ENCODE data around the gene MCM6. TPM values are rescaled to one million over a fixed set of nuclear protein-coding genes. Genes with fewer than 3 reads are reported as not detected.

MCM6 gene
- total RNA-seq, 1 donor from 2014 or later, result 9.5 TPM

- Histone ChIP-seq H3K27me3 (ENCODE audit: insufficient read depth, low read length) (no peaks in the 10 kb centered on the region), H3K36me3 (ENCODE audit: insufficient read depth, low read length) (no peaks in the 10 kb centered on the region), H3K27ac (ENCODE audit: low read depth, low read length) (no peak overlapping the region), H2AFZ (ENCODE audit: low read depth, low read length) (no peak overlapping the region), H3K9ac (ENCODE audit: low read length) (no peak overlapping the region), H3K4me1 (ENCODE audit: insufficient read depth, low read length) (no peaks in the 10 kb centered on the region), H4K20me1 (ENCODE audit: insufficient read depth, low read length) (no peaks in the 10 kb centered on the region), H3K9me3 (ENCODE audit: insufficient read depth, low read depth, low read length) (peaks cover 10% of the 10 kb centered on the region), H3K79me2 (ENCODE audit: insufficient read depth, low read length) (no peaks in the 10 kb centered on the region), H3K4me2 (ENCODE audit: low read length) (no peak overlapping the region), H3K4me3 (ENCODE audit: insufficient read depth, low read depth, low read length) (no peak overlapping the region)
- Mint-ChIP-seq H3K27me3 (ENCODE audit: low read depth, unreplicated experiment) (no peaks in the 10 kb centered on the region), H3K9me3 (ENCODE audit: unreplicated experiment) (peaks cover 5% of the 10 kb centered on the region), H3K4me3 (ENCODE audit: unreplicated experiment) (no peak overlapping the region), H3K36me3 (ENCODE audit: low read depth, unreplicated experiment) (no peaks in the 10 kb centered on the region), H3K4me1 (ENCODE audit: low read depth, unreplicated experiment) (no peaks in the 10 kb centered on the region), H3K27ac (ENCODE audit: unreplicated experiment) (no peak overlapping the region)
- DNase-seq (ENCODE audit: low read depth) (no peak), FAIRE-seq (no peak)
- TF ChIP-seq CTCF (IDR thresholded peaks at IDR 0.05; ENCODE audit: insufficient read depth, low read depth, low read length), result no peak
- no peak for TF ChIP-seq EZH2 (IDR thresholded peaks at IDR 0.05; ENCODE audit: insufficient read depth, low read length)
Measured at GRCh38 chr2:135802350-135802749, 73.9 kb downstream of the MCM6 start.

- no peak overlapping the region for H3K27ac Mint-ChIP-seq (ENCODE audit: unreplicated experiment)
- H3K36me3 Mint-ChIP-seq (ENCODE audit: low read depth, unreplicated experiment), result no peaks in the 10 kb centered on the region
- peaks cover 2% of the 10 kb centered on the region for H3K27me3 Mint-ChIP-seq (ENCODE audit: low read depth, unreplicated experiment)
- no peaks in the 10 kb centered on the region for H3K4me1 ChIP-seq (ENCODE audit: insufficient read depth, low read length)
- no peak overlapping the region for H2AFZ ChIP-seq (ENCODE audit: low read depth, low read length)
- H3K9me3 Mint-ChIP-seq (ENCODE audit: unreplicated experiment), result peaks cover 5% of the 10 kb centered on the region
- no peaks in the 10 kb centered on the region for H3K36me3 ChIP-seq (ENCODE audit: insufficient read depth, low read length)
- no peaks in the 10 kb centered on the region for H4K20me1 ChIP-seq (ENCODE audit: insufficient read depth, low read length)
- no peak overlapping the region for H3K4me3 ChIP-seq (ENCODE audit: insufficient read depth, low read depth, low read length)
- DNase-seq (ENCODE audit: low read depth) (no peak), FAIRE-seq (no peak)
- H3K9ac ChIP-seq (ENCODE audit: low read length), result no peak overlapping the region
- no peaks in the 10 kb centered on the region for H3K79me2 ChIP-seq (ENCODE audit: insufficient read depth, low read length)
- H3K4me2 ChIP-seq (ENCODE audit: low read length), result no peak overlapping the region
- H3K4me1 Mint-ChIP-seq (ENCODE audit: low read depth, unreplicated experiment), result no peaks in the 10 kb centered on the region
- H3K27ac ChIP-seq (ENCODE audit: low read depth, low read length), result no peak overlapping the region
- no peak overlapping the region for H3K4me3 Mint-ChIP-seq (ENCODE audit: unreplicated experiment)
- H3K9me3 ChIP-seq (ENCODE audit: insufficient read depth, low read depth, low read length), result peaks cover 10% of the 10 kb centered on the region
- H3K27me3 ChIP-seq (ENCODE audit: insufficient read depth, low read length), result no peaks in the 10 kb centered on the region
- TF ChIP-seq EZH2 (IDR thresholded peaks at IDR 0.05; ENCODE audit: insufficient read depth, low read length), result no peak
- no peak for TF ChIP-seq CTCF (IDR thresholded peaks at IDR 0.05; ENCODE audit: insufficient read depth, low read depth, low read length)
Measured at GRCh38 chr2:135800513-135801460, 75.5 kb downstream of the MCM6 start.

- no peaks in the 10 kb centered on the region for H3K4me1 ChIP-seq (ENCODE audit: insufficient read depth, low read length)
- H3K9ac ChIP-seq (ENCODE audit: low read length), result no peak overlapping the region
- peaks cover 10% of the 10 kb centered on the region for H3K9me3 ChIP-seq (ENCODE audit: insufficient read depth, low read depth, low read length)
- no peak overlapping the region for H3K4me3 ChIP-seq (ENCODE audit: insufficient read depth, low read depth, low read length)
- no peaks in the 10 kb centered on the region for H3K79me2 ChIP-seq (ENCODE audit: insufficient read depth, low read length)
- no peak for FAIRE-seq
- no peak overlapping the region for H3K4me3 Mint-ChIP-seq (ENCODE audit: unreplicated experiment)
- no peak overlapping the region for H3K27ac Mint-ChIP-seq (ENCODE audit: unreplicated experiment)
- TF ChIP-seq CTCF (IDR thresholded peaks at IDR 0.05; ENCODE audit: insufficient read depth, low read depth, low read length) (no peak), EZH2 (IDR thresholded peaks at IDR 0.05; ENCODE audit: insufficient read depth, low read length) (no peak)
- H3K4me2 ChIP-seq (ENCODE audit: low read length), result no peak overlapping the region
- no peaks in the 10 kb centered on the region for H3K36me3 ChIP-seq (ENCODE audit: insufficient read depth, low read length)
- no peaks in the 10 kb centered on the region for H3K4me1 Mint-ChIP-seq (ENCODE audit: low read depth, unreplicated experiment)
- peaks cover 5% of the 10 kb centered on the region for H3K9me3 Mint-ChIP-seq (ENCODE audit: unreplicated experiment)
- no peaks in the 10 kb centered on the region for H3K27me3 ChIP-seq (ENCODE audit: insufficient read depth, low read length)
- no peaks in the 10 kb centered on the region for H4K20me1 ChIP-seq (ENCODE audit: insufficient read depth, low read length)
- H2AFZ ChIP-seq (ENCODE audit: low read depth, low read length), result no peak overlapping the region
- no peaks in the 10 kb centered on the region for H3K36me3 Mint-ChIP-seq (ENCODE audit: low read depth, unreplicated experiment)
- DNase-seq (ENCODE audit: low read depth), result no peak
- peaks cover 2% of the 10 kb centered on the region for H3K27me3 Mint-ChIP-seq (ENCODE audit: low read depth, unreplicated experiment)
- H3K27ac ChIP-seq (ENCODE audit: low read depth, low read length), result no peak overlapping the region
Measured at GRCh38 chr2:135799738-135800137, 76.5 kb downstream of the MCM6 start.

Measured in astrocyte (in vitro differentiated cells and primary cell).